IMR-90 (cell line): ENCODE measurements around the gene GOT1. TPM values are rescaled to one million over a fixed set of nuclear protein-coding genes. Genes with fewer than 3 reads are reported as not detected.

Experiments used
- ATAC-seq: fragments of 200-7000 bp; cut with Tn5 transposase; 2 replicates; pipeline ENCODE4 v1.9.1; 2020; ENCODE audit warnings: low read depth, mild to moderate bottlenecking, moderate library complexity
- BruUV-seq: library from RNA; stranded (reverse); fragments of 400-500 nt; replicated peaks from 2 replicates; lab custom pipeline; 2021; lab: Mats Ljungman, UMichigan
- CTCF ChIA-PET: fragments of 300-600 bp; formaldehyde crosslinking; extraction: SDS; loops from one replicate; lab custom pipeline; 2021; ENCODE audit warnings: antibody characterized with exemption; lab: Yijun Ruan, JAX
- POLR2A ChIA-PET: fragments of 300-600 bp; sonication (Branson Sonifier 250); formaldehyde crosslinking; loops from one replicate; lab custom pipeline; 2022; ENCODE audit warnings: antibody characterized with exemption; ENCODE audit not compliant: unreplicated experiment; lab: Charles Lee
- DNase-seq: peaks from one replicate; pipeline ENCODE4 v3.0.0; 2013
- H2AFZ ChIP-seq: replicated peaks from 2 replicates; pipeline ENCODE3; 2013; ENCODE audit warnings: low read length, mild to moderate bottlenecking; ENCODE audit not compliant: poor library complexity
- H2AK5ac ChIP-seq: 2 replicates; pipeline ENCODE4 v1.6.1; 2013; ENCODE audit warnings: low read depth, low read length, inconsistent platforms
- H2AK9ac ChIP-seq: replicated peaks from 2 replicates; pipeline ENCODE3; 2013; ENCODE audit warnings: mild to moderate bottlenecking, low read depth, low read length, moderate library complexity; ENCODE audit not compliant: poor library complexity
- H2BK120ac ChIP-seq: 2 replicates; pipeline ENCODE4 v1.6.1; 2013; ENCODE audit warnings: low read depth, low read length, inconsistent platforms
- H2BK15ac ChIP-seq: 3 replicates; pipeline ENCODE4 v1.6.1; 2013; ENCODE audit warnings: low read depth, low read length, inconsistent platforms
- H2BK20ac ChIP-seq: 2 replicates; pipeline ENCODE4 v1.6.1; 2013; ENCODE audit warnings: low read depth, mild to moderate bottlenecking, inconsistent platforms, low read length, moderate library complexity
- H2BK5ac ChIP-seq: 2 replicates; pipeline ENCODE4 v1.6.1; 2013; ENCODE audit warnings: mild to moderate bottlenecking, low read depth, low read length, inconsistent platforms; ENCODE audit not compliant: poor library complexity, severe bottlenecking
- H3K14ac ChIP-seq: replicated peaks from 2 replicates; pipeline ENCODE4 v1.6.1; 2013; ENCODE audit warnings: low read depth, low read length, inconsistent platforms
- H3K18ac ChIP-seq: 2 replicates; pipeline ENCODE4 v1.6.1; 2013; ENCODE audit warnings: low read depth, low read length, control low read depth
- H3K23ac ChIP-seq: 2 replicates; pipeline ENCODE4 v1.6.1; 2013; ENCODE audit warnings: low read depth, low read length, inconsistent platforms
- H3K27ac ChIP-seq: 2 replicates; pipeline ENCODE4 v1.5.1; 2013; ENCODE audit warnings: mild to moderate bottlenecking, control low read depth, low read length; ENCODE audit not compliant: insufficient read depth
- H3K27me3 ChIP-seq: 2 replicates; pipeline ENCODE4 v1.6.1; 2013; ENCODE audit warnings: low read length; ENCODE audit not compliant: control insufficient read depth, insufficient read depth
- H3K36me3 ChIP-seq: 2 replicates; pipeline ENCODE4 v1.6.1; 2013; ENCODE audit warnings: low read length, mixed read lengths; ENCODE audit not compliant: control insufficient read depth, insufficient read depth
- H3K4ac ChIP-seq: 2 replicates; pipeline ENCODE4 v1.6.1; 2013; ENCODE audit warnings: low read depth, low read length, inconsistent platforms
- H3K4me1 ChIP-seq: 2 replicates; pipeline ENCODE4 v1.6.1; 2013; ENCODE audit warnings: low read length, mixed read lengths; ENCODE audit not compliant: control insufficient read depth, insufficient read depth
- H3K4me2 ChIP-seq: 2 replicates; pipeline ENCODE4 v1.6.1; 2013; ENCODE audit warnings: low read depth, mild to moderate bottlenecking, control low read depth, low read length, moderate library complexity
- H3K4me3 ChIP-seq: 2 replicates; pipeline ENCODE4 v1.5.1; 2013; ENCODE audit warnings: low read depth, mild to moderate bottlenecking, control low read depth, low read length, moderate library complexity; ENCODE audit not compliant: insufficient read depth
- H3K56ac ChIP-seq: 2 replicates; pipeline ENCODE4 v1.6.1; 2013; ENCODE audit warnings: low read length, inconsistent platforms; ENCODE audit not compliant: insufficient read depth; ENCODE audit errors: extremely low read depth
- H3K79me1 ChIP-seq, 2 experiments: 2 replicates each; pipeline ENCODE4 v1.6.1; 2013; ENCODE audit warnings: low read length in 2 of 2, inconsistent platforms in 1 of 2, low read depth in 1 of 2
- H3K9ac ChIP-seq: 2 replicates; pipeline ENCODE4 v1.6.1; 2013; ENCODE audit warnings: low read depth, low read length, control low read depth
- H3K9me1 ChIP-seq: 2 replicates; pipeline ENCODE4 v1.6.1; 2013; ENCODE audit warnings: low read length, inconsistent platforms; ENCODE audit not compliant: insufficient read depth
- H3K9me3 ChIP-seq: 2 replicates; pipeline ENCODE4 v1.6.1; 2013; ENCODE audit warnings: low read length; ENCODE audit not compliant: control insufficient read depth, insufficient read depth
- H4K20me1 ChIP-seq: 2 replicates; pipeline ENCODE4 v1.6.1; 2013; ENCODE audit warnings: low read length, inconsistent platforms; ENCODE audit not compliant: insufficient read depth
- H4K5ac ChIP-seq: 2 replicates; pipeline ENCODE4 v1.6.1; 2013; ENCODE audit warnings: mild to moderate bottlenecking, low read depth, low read length, control low read depth
- H4K8ac ChIP-seq, 2 experiments: 2 replicates each; pipeline ENCODE4 v1.6.1; 2013; ENCODE audit warnings: low read depth in 2 of 2, low read length in 2 of 2, control low read depth in 1 of 2, inconsistent platforms in 1 of 2
- H4K91ac ChIP-seq: 2 replicates; pipeline ENCODE4 v1.6.1; 2013; ENCODE audit warnings: low read depth, low read length, inconsistent platforms; ENCODE audit not compliant: insufficient read depth
- BHLHE40 ChIP-seq: fragments of 150-350 bp; IDR thresholded peaks from 2 replicates; pipeline ENCODE4 v1.6.1; 2016; ENCODE audit warnings: mild to moderate bottlenecking, low read depth, low read length
- MAFK ChIP-seq: IDR thresholded peaks from 2 replicates; pipeline ENCODE4 v1.6.1; 2012; ENCODE audit warnings: low read depth, low read length, improper control_type of control experiment
- USF2 ChIP-seq: fragments of 150-350 bp; IDR thresholded peaks from 2 replicates; pipeline ENCODE4 v1.6.1; 2017; ENCODE audit warnings: mild to moderate bottlenecking, antibody characterized with exemption, low read length, low read depth
- WGBS, 2 experiments: methylation state at CpG; one replicate each; pipeline versions ENCODE4 v1.1.5 to v1.1.7; 2013; ENCODE audit warnings: missing lambda C conversion rate in 2 of 2; ENCODE audit not compliant: insufficient read length in 1 of 2; ENCODE audit errors: extremely low coverage in 2 of 2; 5-methylcytosine and 5-hydroxymethylcytosine counted together
- dilution Hi-C: fragments of 300-500 bp; cut with HindIII; formaldehyde crosslinking; loops from one replicate; pipeline ENCODE4 v1.14.3; 2018; ENCODE audit warnings: low sequenced_read_pairs; ENCODE audit not compliant: unreplicated experiment
- in situ Hi-C: fragments of 300-500 bp; cut with MboI; formaldehyde crosslinking; loops from 3 replicates; pipeline ENCODE4 v1.14.3; 2019; ENCODE audit warnings: low sequenced_read_pairs, inconsistent platforms, mixed read lengths
- intact Hi-C: fragments of 100-400 bp; cut with micrococcal nuclease; formaldehyde crosslinking; loops from 2 replicates; pipeline ENCODE4 v1.10.0; 2022
- polyA plus RNA-seq, 3 experiments: library from polyadenylated mRNA; depleted of rRNA; stranded (reverse); fragments of >200 nt; gene quantifications; 2 replicates each; pipeline ENCODE4 v1.2.3, GENCODE V29; 2012; ENCODE audit warnings: low replicate concordance in 1 of 3
- total RNA-seq: library from RNA; depleted of rRNA; stranded (reverse); fragments of >200 nt; gene quantifications from 2 replicates; pipeline ENCODE4 v1.2.3, GENCODE V29; 2012

Gene GOT1
- total and polyA plus RNA-seq, 2 of the 4 experiments (the other 2 are of a cell fraction), result 29.4 to 46.1 TPM

- POLR2A ChIA-PET, result interaction anchor here (0.6 kb wide), 1 partner anchor 221 kb away, joined by 3 read pairs; no protein-coding TSS in a partner anchor
These were observed 851 bp upstream of the GOT1 start for GRCh38 chr10:99431190-99431760.

More at GRCh38 chr10:99431190-99431760, 851 bp upstream of the GOT1 start:
- H4K8ac ChIP-seq, result peak overlapping the region; percentile 54 to 77
- BruUV-seq, result no TSS peak
- peak overlapping the region; percentile 100 for H2AFZ ChIP-seq
- H3K36me3 ChIP-seq, result 0 out of 2 replicates have a peak, but pooled peaks cover 1% of the 10 kb centered on the region
- H3K23ac ChIP-seq, result peak overlapping the region; percentile 50; the same call in 1 of the 2 replicates
- no peaks in the 10 kb centered on the region for H3K9me3 ChIP-seq
- ATAC-seq, result peak; percentile 6
- TF ChIP-seq MAFK, result no peak
- TF ChIP-seq BHLHE40, result no peak
- no peak for TF ChIP-seq USF2
- H2AK5ac ChIP-seq, result peak overlapping the region; percentile 70
- H3K18ac ChIP-seq, result no peak overlapping the region
- no peaks in the 10 kb centered on the region; the same call in 1 of the 2 replicates for H3K9me1 ChIP-seq
- peak overlapping the region; percentile 51 for H3K14ac ChIP-seq
- peak overlapping the region; percentile 44 for H2BK120ac ChIP-seq
- peak; percentile 41 for DNase-seq
- H2BK15ac ChIP-seq, result no peak overlapping the region
- H2BK20ac ChIP-seq, result no peak overlapping the region
- peak overlapping the region; percentile 77 for H2AK9ac ChIP-seq
- 12% methylated on average over 11 of the region's 20 CpGs; no CpG with 5 or more reads in 1 of the 2 experiments for WGBS, 2 experiments
- peaks cover 2% of the 10 kb centered on the region; the same call in 1 of the 2 replicates for H3K4me1 ChIP-seq
- peaks cover 14 to 42% of the 10 kb centered on the region in 2 experiments for H3K79me1 ChIP-seq
- in situ Hi-C loops (loop anchor here (5.0 to 10.0 kb wide), 2 partner anchors 181 to 284 kb away; no protein-coding TSS in a partner anchor), dilution Hi-C loops (no loop called here), intact Hi-C loops (loop anchor here (5.0 kb wide), 1 partner anchor 281 kb away; no protein-coding TSS in a partner anchor)
- H4K20me1 ChIP-seq, result no peaks in the 10 kb centered on the region
- H3K4me3 ChIP-seq, result peak overlapping the region; percentile 59
- CTCF ChIA-PET, result interaction anchor here (0.6 to 1.2 kb wide), 3 partner anchors 50 to 181 kb away, joined by 3 to 4 read pairs (median 4); no protein-coding TSS in a partner anchor
- H3K27ac ChIP-seq, result peak overlapping the region; percentile 55
- peak overlapping the region; percentile 90 for H3K4me2 ChIP-seq
- H2BK5ac ChIP-seq, result peak overlapping the region; percentile 6
- H4K5ac ChIP-seq, result peak overlapping the region; percentile 31
- H3K56ac ChIP-seq, result peak overlapping the region; percentile 65
- H3K27me3 ChIP-seq, result no peaks in the 10 kb centered on the region
- peak overlapping the region; percentile 78 for H3K4ac ChIP-seq
- peak overlapping the region; percentile 70 for H3K9ac ChIP-seq
- H4K91ac ChIP-seq, result peak overlapping the region; percentile 65; the same call in 1 of the 2 replicates
